NCI-H1417 (cell line): ENCODE measurements around the gene LRFN2.

Source experiments
- DNase-seq, 3 experiments: peaks; one replicate each; lab custom pipeline; 2025; lab: John Stamatoyannopoulos, UW

The LRFN2 gene

DNA sequence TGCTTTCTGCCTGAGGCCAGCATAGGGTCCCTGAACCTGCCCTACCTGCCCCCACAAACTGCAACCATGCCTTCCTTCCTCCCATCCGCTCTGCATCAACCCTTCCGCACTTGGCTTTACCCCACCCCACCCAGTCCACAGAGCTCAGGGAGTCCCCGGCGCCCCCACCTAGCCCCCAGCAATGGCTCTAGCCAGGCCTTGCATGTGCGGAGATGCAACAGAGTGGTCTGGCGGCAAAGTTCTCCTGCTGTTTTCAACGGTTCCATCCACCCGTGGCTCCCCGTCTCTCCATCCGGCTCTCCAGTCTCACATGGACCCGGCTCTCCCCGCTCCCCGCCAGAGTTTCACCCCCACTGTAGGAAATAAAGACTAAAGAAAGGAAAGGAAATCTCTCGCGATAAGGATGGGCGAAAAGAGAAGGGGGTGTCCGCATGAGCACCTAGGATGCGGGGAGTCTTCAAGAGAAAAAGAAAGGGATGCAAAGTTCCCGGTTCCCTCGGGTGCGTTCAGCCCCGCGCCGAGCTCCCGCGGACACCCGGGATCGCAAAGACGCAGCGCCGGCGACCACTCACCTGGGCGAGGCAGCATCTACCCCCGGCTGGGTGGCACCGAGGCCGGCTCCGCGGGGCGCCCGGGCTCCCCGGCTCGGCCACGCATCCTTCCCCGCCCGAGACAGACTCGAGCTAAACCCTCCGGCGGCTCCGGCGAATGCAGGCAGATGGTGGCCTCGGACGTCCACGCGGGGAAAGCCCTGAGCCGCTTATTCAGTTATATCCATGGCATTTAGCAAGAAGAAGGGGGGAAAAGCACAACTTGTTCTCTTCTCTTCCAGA is 579 bp downstream of the LRFN2 start:
- DNase-seq: peak in 2 of 3 experiments; percentile 69 to 70

GRCh38 chr6:40585651-40586269 is 1.4 kb downstream of the LRFN2 start:
- peak; percentile 48 to 85 (median 71) for DNase-seq

DNA sequence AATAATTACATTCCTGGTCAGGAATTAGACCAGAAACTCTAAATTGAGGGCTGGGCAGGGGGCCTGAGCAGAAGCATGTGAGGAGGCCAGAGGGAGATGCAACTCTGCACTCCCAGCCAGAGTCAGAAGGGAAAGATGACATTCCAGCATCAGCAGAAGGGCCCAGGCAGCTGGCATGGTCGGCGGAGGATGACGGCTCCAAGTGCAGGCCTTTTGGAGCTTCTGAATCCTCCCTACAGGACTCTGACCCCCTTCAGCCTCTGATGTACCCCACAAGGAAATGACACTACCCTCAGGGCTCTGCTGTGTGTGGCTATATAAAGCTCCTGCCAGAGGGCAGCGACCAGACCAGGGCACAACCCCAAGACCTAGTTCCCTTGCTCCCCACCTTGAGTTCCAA is 1.9 kb downstream of the LRFN2 start:
- DNase-seq: no peak

DNA sequence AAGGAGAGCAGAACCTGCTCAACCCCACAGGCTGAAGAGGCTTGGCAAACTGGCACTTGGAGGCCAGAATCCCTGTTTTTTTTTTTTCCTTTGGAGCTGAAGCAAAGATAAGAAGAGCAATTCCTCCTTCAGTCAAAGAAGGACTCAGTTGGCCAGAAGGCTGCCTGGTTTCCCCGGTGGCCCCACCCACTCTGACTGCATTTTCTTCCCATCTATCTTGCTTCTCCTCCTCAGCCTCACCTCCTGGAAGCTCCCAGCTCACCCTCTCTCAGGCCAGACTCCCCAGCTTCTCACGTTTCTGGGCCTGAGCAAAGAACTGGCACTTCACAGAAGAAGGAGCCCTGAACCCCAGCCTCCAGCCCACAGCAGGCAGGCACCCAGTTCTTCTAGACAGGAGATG is 2.4 kb downstream of the LRFN2 start:
- no peak for DNase-seq

GRCh38 chr6:40583709-40584108 is 3.5 kb downstream of the LRFN2 start:
- peak in 1 of 3 experiments; percentile 7 for DNase-seq

GRCh38 chr6:40582892-40583291 is 4.3 kb downstream of the LRFN2 start:
- DNase-seq: peak in 1 of 3 experiments; percentile 3

GRCh38 chr6:40579101-40579500 is 8.1 kb downstream of the LRFN2 start:
- no peak for DNase-seq

- no peak for DNase-seq
Observed at GRCh38 chr6:40577672-40578071, 9.5 kb downstream of the LRFN2 start.

GRCh38 chr6:40573221-40573620 is 13.9 kb downstream of the LRFN2 start:
- DNase-seq: no peak

DNA sequence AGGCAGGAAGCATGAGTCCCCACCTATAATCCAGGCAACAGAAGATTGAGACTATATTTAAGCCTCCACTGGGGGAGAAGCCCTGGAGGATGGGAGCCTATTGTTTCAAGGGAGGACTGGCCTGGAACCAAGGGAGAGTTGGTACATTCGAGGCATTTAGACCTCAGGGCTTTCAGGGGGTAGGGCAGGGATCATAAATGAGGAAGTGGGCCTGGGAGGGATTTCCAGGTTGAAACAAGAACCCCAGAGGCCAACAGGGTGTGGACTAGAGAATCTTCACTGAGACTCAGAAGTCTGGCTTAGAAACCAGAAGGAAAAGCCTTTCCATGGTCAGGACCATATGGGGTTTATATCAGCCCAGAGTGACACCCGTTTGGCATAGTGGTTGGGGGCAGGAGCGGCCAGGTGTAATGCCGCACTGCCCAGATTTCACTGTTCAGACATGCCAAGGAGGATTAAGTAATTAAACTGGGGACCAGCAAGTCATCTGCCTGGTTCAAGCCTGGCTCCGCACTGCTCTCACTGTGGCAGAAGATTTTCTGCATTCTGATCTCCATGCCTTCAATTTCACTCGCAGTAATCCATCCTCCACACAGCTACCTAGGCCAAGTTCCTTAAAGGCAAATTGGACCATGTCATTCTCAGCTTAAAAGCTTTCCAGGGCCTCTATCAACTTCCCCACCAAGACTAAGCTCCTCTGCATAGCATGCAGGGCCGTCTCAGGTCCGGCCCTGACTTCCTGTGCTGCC is 17.8 kb downstream of the LRFN2 start:
- DNase-seq: no peak

DNA sequence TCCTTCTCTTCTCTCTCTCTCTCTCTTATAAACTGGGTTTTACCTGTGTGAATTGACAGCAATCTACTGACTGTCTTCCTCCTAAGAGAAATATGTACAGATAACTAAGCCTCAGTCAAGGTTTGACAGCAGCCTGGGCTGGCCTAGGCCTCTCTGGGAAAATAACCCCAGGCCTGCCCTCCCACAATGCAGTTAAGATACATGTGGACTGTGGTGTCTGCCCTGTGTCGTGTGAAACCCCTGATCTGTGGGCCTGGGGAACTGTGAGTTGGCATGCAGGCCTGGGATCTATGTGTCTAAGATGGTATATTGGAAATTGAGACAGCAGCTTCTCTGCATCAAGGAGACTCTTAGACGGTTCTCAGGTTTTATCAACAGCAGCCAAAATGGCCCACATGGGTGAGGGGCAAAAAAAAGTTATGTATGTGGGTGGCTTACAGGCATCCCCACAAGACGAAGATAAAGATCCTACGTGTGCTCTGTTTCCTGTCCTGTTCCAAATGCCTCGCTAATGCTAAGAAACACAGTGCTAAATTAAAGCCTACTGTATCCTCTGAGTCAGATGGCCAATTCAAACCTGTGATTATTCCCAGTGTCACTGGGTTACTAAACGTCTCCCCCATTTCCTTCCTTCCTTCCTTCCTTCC is 19.0 kb downstream of the LRFN2 start:
- no peak for DNase-seq

- DNase-seq: no peak
Observed at GRCh38 chr6:40563111-40563510, 24.1 kb downstream of the LRFN2 start.

DNA sequence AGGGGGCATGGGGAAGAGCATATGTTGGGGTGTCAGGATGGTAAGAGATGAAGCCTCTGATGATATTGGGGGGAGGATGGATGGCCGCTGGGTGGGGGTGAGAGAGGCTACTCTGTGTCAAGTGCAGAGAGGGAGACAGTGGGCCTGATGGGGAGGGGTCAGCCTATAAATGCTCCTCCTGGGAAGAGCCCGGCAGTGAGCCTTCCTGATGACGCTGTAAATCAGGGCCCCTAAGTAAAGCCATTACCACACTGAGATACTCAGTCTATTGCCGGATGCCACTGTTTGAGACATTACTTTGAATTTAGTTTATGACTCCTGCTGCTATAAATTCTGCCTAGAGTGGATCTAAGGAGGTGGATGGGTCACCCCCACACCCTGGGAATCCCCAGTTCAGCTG is 28.1 kb downstream of the LRFN2 start:
- DNase-seq: no peak

DNA sequence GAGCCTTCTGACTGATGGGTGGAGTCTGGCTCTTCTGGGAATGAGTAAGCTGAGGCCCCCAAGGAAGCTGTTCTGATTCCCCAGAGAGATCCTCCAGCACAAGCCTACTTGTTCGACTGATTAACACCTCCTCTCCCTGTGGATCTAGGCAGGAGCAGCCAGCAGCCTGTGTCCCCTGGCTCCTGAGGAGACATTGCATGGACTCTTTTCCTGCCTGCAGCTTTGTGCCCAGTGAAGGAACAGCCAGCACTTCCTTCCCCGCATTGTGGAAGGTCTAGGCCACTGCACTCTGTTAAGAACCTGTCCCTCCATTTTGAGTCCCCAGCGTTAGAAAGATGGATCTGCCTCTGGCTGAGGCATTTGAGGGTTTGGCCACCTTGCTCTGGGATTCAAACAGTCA is 29.1 kb downstream of the LRFN2 start:
- DNase-seq: no peak

- DNase-seq: no peak
Observed at GRCh38 chr6:40556881-40557280, 30.3 kb downstream of the LRFN2 start.

GRCh38 chr6:40556023-40556422 is 31.1 kb downstream of the LRFN2 start:
- DNase-seq: no peak

DNA sequence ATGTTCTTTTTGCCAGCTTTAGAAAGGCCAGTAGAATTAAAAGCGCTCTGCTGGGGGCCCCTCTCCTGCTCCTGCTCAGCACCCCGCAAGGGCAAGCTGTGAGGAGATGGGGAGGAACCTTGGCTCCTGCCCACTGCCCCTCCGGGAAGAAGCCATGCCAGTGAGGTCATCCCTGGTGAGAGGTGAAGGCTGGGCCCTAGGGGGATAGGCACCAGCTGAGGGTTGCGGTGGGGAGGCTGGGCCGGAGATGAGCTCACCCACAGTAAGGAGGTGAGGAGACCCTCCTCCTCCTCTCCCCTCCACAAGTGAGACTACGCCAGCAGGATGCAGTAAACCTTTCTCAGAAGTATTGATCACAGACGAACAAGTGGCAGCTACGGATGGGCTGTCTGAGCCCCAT is 32.1 kb downstream of the LRFN2 start:
- DNase-seq: no peak

DNA sequence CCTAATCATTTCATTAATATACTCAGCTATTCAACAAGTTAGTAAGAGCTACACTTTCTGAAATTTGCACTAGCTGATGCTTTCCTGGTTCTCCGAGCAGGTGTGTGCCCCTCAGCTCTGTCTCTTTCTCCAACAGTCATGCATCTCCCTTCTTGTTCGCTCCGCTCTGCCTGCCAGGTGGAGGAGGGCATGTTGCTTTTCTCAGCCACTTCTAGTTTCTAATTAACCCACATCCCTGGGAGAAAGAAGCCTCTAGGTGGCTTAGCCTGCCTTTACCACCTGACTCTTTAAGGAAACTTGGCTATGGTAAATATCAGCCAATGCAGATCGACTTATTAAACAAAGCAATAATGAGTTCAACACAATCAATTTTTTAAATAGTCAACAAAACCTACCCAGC is 34.2 kb downstream of the LRFN2 start:
- DNase-seq: peak in 1 of 3 experiments; percentile 4

DNA sequence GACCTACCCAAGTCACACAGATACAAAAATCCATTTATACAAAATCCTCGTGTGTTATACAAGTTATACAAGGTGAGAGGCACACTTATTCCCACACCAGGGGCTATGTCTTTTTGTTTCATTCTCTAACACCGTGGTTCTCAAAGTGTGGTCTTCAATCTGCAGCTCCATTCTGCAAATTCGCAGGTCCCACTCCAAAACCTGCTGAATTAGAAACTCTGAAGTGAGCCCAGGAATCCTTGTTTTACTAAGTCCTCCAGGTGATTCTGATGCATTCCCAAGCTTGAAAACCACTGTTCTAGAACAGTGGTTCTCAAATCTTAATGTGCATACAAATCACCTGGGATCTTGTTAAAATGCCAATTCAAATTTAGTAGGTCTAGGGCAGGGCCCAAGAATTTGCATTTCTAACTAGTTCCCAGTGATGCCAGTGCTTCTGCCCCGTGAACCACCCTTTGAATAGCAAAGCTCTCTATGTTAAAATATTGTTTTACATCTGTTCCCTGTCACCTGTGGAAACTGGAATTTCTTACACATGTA is 35.1 kb downstream of the LRFN2 start:
- no peak for DNase-seq

DNA sequence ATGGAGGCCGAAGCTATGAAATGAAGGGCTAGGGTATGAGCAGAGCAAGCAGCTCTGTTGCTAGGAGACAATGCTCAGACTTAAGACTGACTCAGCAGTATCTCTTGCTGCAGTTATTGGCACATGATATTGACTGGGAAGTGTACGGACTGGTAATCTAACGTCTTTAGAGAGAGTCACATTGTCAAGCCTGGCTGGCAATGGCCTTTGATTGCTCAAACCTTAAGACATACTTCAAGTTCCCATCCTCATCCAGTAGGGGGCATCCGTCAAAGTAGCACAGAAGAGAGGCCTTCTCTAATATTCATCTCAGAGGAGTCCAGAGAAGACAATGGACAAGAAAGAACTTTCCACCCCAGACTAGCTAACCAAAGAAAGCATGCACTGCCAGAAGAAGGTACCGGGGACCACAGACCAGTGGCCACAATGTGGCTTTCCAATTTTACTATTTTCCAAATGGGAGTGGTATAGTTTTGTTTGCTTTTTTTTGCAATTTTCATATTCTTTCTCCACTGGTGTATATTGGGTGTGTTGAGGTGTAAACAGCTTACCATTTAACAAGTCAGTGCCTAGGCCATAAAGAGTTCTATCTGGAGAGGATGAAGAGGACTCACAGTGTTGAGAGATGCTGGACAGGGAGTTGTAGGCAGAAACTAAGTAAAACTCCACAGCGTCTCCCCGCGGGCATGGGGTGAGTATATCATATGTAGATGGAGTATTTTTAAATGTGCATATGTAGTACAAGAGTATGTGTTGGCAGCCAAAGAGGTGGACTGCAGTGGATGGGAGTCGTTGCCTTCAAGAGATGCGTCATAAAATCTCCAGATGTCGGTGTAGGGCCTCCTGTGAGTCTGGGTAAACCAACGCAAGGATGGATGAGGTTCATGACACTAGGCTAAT is 36.7 kb downstream of the LRFN2 start:
- peak; percentile 4 to 45 (median 41) for DNase-seq

DNA sequence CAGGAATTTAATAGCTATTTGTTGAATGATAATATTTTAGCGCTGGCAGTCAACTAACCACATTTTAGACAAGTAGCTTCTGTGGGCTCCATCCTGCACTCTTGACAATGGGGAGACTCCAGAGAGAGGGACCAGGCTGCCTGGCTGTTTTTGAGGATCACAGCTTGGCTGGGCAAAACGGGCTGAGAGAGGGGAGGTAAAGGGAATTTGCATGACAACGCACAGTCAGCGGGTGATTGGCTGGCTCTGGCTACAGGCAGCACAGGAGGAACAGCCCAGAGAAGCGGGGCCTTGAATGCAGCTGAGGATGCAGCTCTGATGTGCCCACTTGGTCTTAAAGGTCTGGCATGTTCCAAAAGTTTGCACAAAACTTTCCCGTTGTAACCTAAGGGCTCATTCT is 41.2 kb downstream of the LRFN2 start:
- no peak for DNase-seq
